GM23338 (cell line): ENCODE measurements around the gene NAP1L4. TPM values are rescaled to one million over a fixed set of nuclear protein-coding genes. Genes with fewer than 3 reads are reported as not detected.

Experiments
- ATAC-seq: fragments of 200-7000 bp; cut with Tn5 transposase; 3 replicates; pipeline ENCODE4 v1.9.1; 2020
- DNase-seq: peaks from one replicate; pipeline ENCODE4 v3.0.0-alpha.2; 2015; ENCODE audit warnings: low spot score
- H2AFZ ChIP-seq: fragments of 200-600 bp; sonication (generic); 2 replicates; pipeline ENCODE4 v1.8.0; 2016; ENCODE audit warnings: antibody characterized with exemption, mild to moderate bottlenecking, moderate library complexity
- H3F3A ChIP-seq: fragments of 200-600 bp; sonication (generic); replicated peaks from 2 replicates; pipeline ENCODE4 v1.8.0; 2017; ENCODE audit warnings: antibody characterized with exemption, mixed run types, low read depth
- H3K27ac ChIP-seq: fragments of 200-600 bp; sonication (generic); 2 replicates; pipeline ENCODE4 v1.6.1; 2016; ENCODE audit warnings: low read depth
- H3K27me3 ChIP-seq: fragments of 200-600 bp; sonication (generic); 2 replicates; pipeline ENCODE4 v1.8.0; 2016; ENCODE audit warnings: mild to moderate bottlenecking, mixed run types, moderate library complexity; ENCODE audit not compliant: insufficient read depth
- H3K36me3 ChIP-seq: fragments of 200-600 bp; sonication (generic); 2 replicates; pipeline ENCODE4 v1.8.0; 2016; ENCODE audit warnings: mild to moderate bottlenecking; ENCODE audit not compliant: insufficient read depth
- H3K4me1 ChIP-seq: fragments of 200-600 bp; sonication (generic); 2 replicates; pipeline ENCODE4 v1.8.0; 2016; ENCODE audit warnings: mild to moderate bottlenecking, moderate library complexity; ENCODE audit not compliant: insufficient read depth
- H3K4me2 ChIP-seq: fragments of 200-600 bp; sonication (generic); 2 replicates; pipeline ENCODE4 v1.7.1; 2017; ENCODE audit warnings: mixed run types
- H3K4me3 ChIP-seq: fragments of 200-600 bp; sonication (generic); 2 replicates; pipeline ENCODE4 v1.6.1; 2016; ENCODE audit warnings: mixed run types
- H3K79me2 ChIP-seq: fragments of 200-600 bp; sonication (generic); replicated peaks from 2 replicates; pipeline ENCODE4 v1.8.0; 2017; ENCODE audit warnings: mild to moderate bottlenecking; ENCODE audit not compliant: insufficient read depth
- H3K9me2 ChIP-seq: fragments of 200-600 bp; sonication (generic); 2 replicates; pipeline ENCODE4 v1.8.0; 2017; ENCODE audit not compliant: insufficient read depth
- H4K20me1 ChIP-seq: fragments of 200-600 bp; sonication (generic); replicated peaks from 2 replicates; pipeline ENCODE4 v1.8.0; 2017; ENCODE audit warnings: mild to moderate bottlenecking; ENCODE audit not compliant: insufficient read depth
- H3K27ac Mint-ChIP-seq: 2 replicates; pipeline ENCODE4 v1.8.0; 2020; ENCODE audit warnings: inconsistent platforms, mild to moderate bottlenecking, moderate library complexity, mixed read lengths
- H3K27me3 Mint-ChIP-seq: 3 replicates; pipeline ENCODE4 v1.8.0; 2022; ENCODE audit warnings: low read depth, mild to moderate bottlenecking, moderate library complexity, mixed read lengths, inconsistent platforms; ENCODE audit not compliant: insufficient read depth, poor library complexity
- H3K36me3 Mint-ChIP-seq: 3 replicates; pipeline ENCODE4 v1.8.0; 2021; ENCODE audit warnings: low read depth, mild to moderate bottlenecking, inconsistent platforms, moderate library complexity, mixed read lengths
- H3K4me1 Mint-ChIP-seq: 3 replicates; pipeline ENCODE4 v1.8.0; 2020; ENCODE audit warnings: mild to moderate bottlenecking, inconsistent platforms, mixed read lengths
- H3K4me3 Mint-ChIP-seq: 3 replicates; pipeline ENCODE4 v1.8.0; 2021; ENCODE audit warnings: moderate library complexity, mild to moderate bottlenecking, inconsistent platforms, mixed read lengths
- H3K9me3 Mint-ChIP-seq: 3 replicates; pipeline ENCODE4 v1.8.0; 2020; ENCODE audit warnings: moderate library complexity, mild to moderate bottlenecking, inconsistent platforms, mixed read lengths
- CREB1 ChIP-seq: fragments of 250-450 bp; sonication (Bioruptor Pico); IDR thresholded peaks from 2 replicates; pipeline ENCODE4 v1.5.0; 2020; ENCODE audit warnings: low read depth, mild to moderate bottlenecking, moderate library complexity
- CTCF ChIP-seq, 2 experiments: fragments of 200-600 bp in 1 of 2; sonication (generic) in 1 of 2; conservative IDR thresholded peaks; 2 replicates each; pipeline versions ENCODE4 v1.5.1 to v1.6.1; 2016 to 2017; ENCODE audit warnings: antibody characterized with exemption in 2 of 2, low read depth in 2 of 2, mild to moderate bottlenecking in 2 of 2, moderate library complexity in 1 of 2
- EZH2 ChIP-seq: fragments of 200-600 bp; sonication (generic); IDR thresholded peaks from one replicate; pipeline ENCODE4 v1.8.0; 2017; ENCODE audit warnings: antibody characterized with exemption, mild to moderate bottlenecking, low read depth; ENCODE audit not compliant: unreplicated experiment
- EZH2phosphoT487 ChIP-seq: fragments of 200-600 bp; sonication (generic); IDR thresholded peaks from one replicate; pipeline ENCODE4 v1.8.1; 2018; ENCODE audit warnings: antibody characterized with exemption; ENCODE audit not compliant: unreplicated experiment
- JUNB ChIP-seq: IDR thresholded peaks from one replicate; pipeline ENCODE4 v1.6.1; 2016; ENCODE audit warnings: antibody characterized with exemption; ENCODE audit not compliant: unreplicated experiment
- NANOG ChIP-seq: IDR thresholded peaks from 2 replicates; pipeline ENCODE4 v1.6.1; 2016; ENCODE audit warnings: antibody characterized with exemption, borderline replicate concordance
- POLR2AphosphoS5 ChIP-seq: IDR thresholded peaks from 2 replicates; pipeline ENCODE4 v1.6.1; 2016; ENCODE audit warnings: antibody characterized with exemption, low read depth
- REST ChIP-seq: IDR thresholded peaks from one replicate; pipeline ENCODE4 v1.6.1; 2018; ENCODE audit warnings: antibody characterized with exemption; ENCODE audit not compliant: unreplicated experiment
- STAT1 ChIP-seq: IDR thresholded peaks from one replicate; pipeline ENCODE4 v1.6.1; 2016; ENCODE audit warnings: antibody characterized with exemption; ENCODE audit not compliant: unreplicated experiment
- ZNF114 ChIP-seq: fragments of 250-450 bp; sonication (Bioruptor Pico); IDR thresholded peaks from 2 replicates; pipeline ENCODE4 v1.5.0; 2020; ENCODE audit warnings: mild to moderate bottlenecking, moderate library complexity
- ZNF331 ChIP-seq: fragments of 250-450 bp; sonication (Bioruptor Pico); IDR thresholded peaks from 2 replicates; pipeline ENCODE4 v1.5.0; 2020; ENCODE audit warnings: low read depth, mild to moderate bottlenecking, moderate library complexity
- ZNF462 ChIP-seq: fragments of 250-450 bp; sonication (Bioruptor Pico); IDR thresholded peaks from 2 replicates; pipeline ENCODE4 v1.5.0; 2020; ENCODE audit warnings: mild to moderate bottlenecking, moderate library complexity
- polyA plus RNA-seq: library from polyadenylated mRNA; unstranded; fragments of >200 nt; fragmentation: Nextera tagmentation; extraction: Ambion mirVana; gene quantifications from 2 replicates; pipeline ENCODE4 v1.2.1, GENCODE V29; 2016
- total RNA-seq: library from RNA; depleted of rRNA; stranded (reverse); fragments of >200 nt; shearing (Covaris generic); gene quantifications from 2 replicates; pipeline ENCODE4 v1.2.3, GENCODE V29; 2014
- TF ChIP-seq, protein P1 (sequence below): IDR thresholded peaks from 2 replicates; pipeline ENCODE4 v1.6.1; 2016; ENCODE audit warnings: antibody characterized with exemption

Gene NAP1L4
- total and polyA plus RNA-seq, 2 experiments from 2014 or later = 181 to 189 TPM

DNA sequence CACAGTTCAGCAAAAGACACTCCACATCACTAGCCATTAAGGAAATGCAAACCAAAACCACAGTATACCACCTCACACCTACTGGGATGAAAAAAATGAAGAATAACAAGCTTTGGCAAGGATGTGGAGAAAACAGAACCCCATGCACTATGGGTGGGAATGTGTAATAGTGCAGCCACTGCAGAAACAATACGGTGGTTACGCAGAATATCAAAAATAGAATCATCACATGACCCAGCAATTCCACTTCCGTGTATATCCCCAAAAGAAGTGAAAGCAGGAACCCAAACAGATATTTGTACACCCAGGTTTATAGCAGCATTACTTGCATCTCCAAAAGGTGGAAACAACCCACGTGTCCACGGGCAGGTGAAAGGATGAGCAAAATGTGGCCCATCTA is 44.3 kb upstream of the NAP1L4 start:
- H3K36me3 ChIP-seq = peaks cover 76% of the 10 kb centered on the region
- no peak for ATAC-seq
- peaks cover 33% of the 10 kb centered on the region for H4K20me1 ChIP-seq
- Mint-ChIP-seq H3K36me3 (peaks cover 89% of the 10 kb centered on the region), H3K27me3 (peaks cover 4% of the 10 kb centered on the region), H3K4me3 (no peak overlapping the region), H3K9me3 (no peaks in the 10 kb centered on the region), H3K4me1 (no peaks in the 10 kb centered on the region), H3K27ac (no peak overlapping the region)
- peaks cover 24% of the 10 kb centered on the region for H3F3A ChIP-seq
- TF ChIP-seq EZH2 = no peak
- no peak for TF ChIP-seq EZH2phosphoT487
- no peak for TF ChIP-seq POLR2AphosphoS5
- no peak for TF ChIP-seq CTCF (conservative IDR thresholded peaks at IDR 0.05; ENCODE audit: low read depth in 2 of 2)
- no peak for TF ChIP-seq ZNF331
- TF ChIP-seq ZNF462 (CRISPR knock-in tag) = no peak
- TF ChIP-seq REST = no peak
- no peak for TF ChIP-seq STAT1
- TF ChIP-seq NANOG = no peak
- TF ChIP-seq CREB1 = no peak
- no peak for TF ChIP-seq ZNF114 (CRISPR knock-in tag)
- no peak for TF ChIP-seq JUNB
- TF ChIP-seq, protein P1, sequence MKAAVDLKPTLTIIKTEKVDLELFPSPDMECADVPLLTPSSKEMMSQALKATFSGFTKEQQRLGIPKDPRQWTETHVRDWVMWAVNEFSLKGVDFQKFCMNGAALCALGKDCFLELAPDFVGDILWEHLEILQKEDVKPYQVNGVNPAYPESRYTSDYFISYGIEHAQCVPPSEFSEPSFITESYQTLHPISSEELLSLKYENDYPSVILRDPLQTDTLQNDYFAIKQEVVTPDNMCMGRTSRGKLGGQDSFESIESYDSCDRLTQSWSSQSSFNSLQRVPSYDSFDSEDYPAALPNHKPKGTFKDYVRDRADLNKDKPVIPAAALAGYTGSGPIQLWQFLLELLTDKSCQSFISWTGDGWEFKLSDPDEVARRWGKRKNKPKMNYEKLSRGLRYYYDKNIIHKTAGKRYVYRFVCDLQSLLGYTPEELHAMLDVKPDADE = no peak
- no peaks in the 10 kb centered on the region for H3K27me3 ChIP-seq
- peaks cover 49% of the 10 kb centered on the region for H3K79me2 ChIP-seq
- no peak for DNase-seq
- no peak overlapping the region for H3K4me2 ChIP-seq
- no peak overlapping the region for H3K4me3 ChIP-seq
- no peak overlapping the region for H2AFZ ChIP-seq
- no peak overlapping the region for H3K27ac ChIP-seq
- H3K9me2 ChIP-seq = no peaks in the 10 kb centered on the region
- H3K4me1 ChIP-seq = no peaks in the 10 kb centered on the region
